HCT116 (cell line): ENCODE data around the gene IL22RA1. TPM values are rescaled to one million over a fixed set of nuclear protein-coding genes. Genes with fewer than 3 reads are reported as not detected.

ENCODE experiments used
- ATAC-seq: fragments of 200-7000 bp; cut with Tn5 transposase; 2 replicates; pipeline ENCODE4 v1.9.1; 2020; ENCODE audit warnings: mild to moderate bottlenecking, moderate library complexity
- BruUV-seq: library from RNA; stranded (reverse); fragments of 400-500 nt; replicated peaks from 2 replicates; lab custom pipeline; 2021; lab: Mats Ljungman, UMichigan
- CTCF ChIA-PET: fragments of 300-600 bp; sonication (Branson Sonifier 250); formaldehyde crosslinking; loops from one replicate; lab custom pipeline; 2021; ENCODE audit warnings: antibody characterized with exemption; lab: Charles Lee
- POLR2A ChIA-PET: fragments of 300-600, 350-600 bp; sonication (Branson Sonifier 250); formaldehyde crosslinking; loops from one replicate; lab custom pipeline; 2021; ENCODE audit warnings: antibody characterized with exemption; lab: Charles Lee
- RAD21 ChIA-PET, 2 experiments: fragments of 300-600 bp; sonication (Branson Sonifier 250); formaldehyde crosslinking; loops; one replicate each; lab custom pipeline; 2023; ENCODE audit warnings: low total read pairs in 2 of 2; ENCODE audit not compliant: uncharacterized antibody in 2 of 2, unreplicated experiment in 2 of 2, low non-redundant PET in 1 of 2; lab: Charles Lee
- DNase-seq: peaks from one replicate; pipeline ENCODE4 v3.0.0-alpha.2; 2010; ENCODE audit warnings: low read depth, low spot score
- H2AFZ ChIP-seq: fragments of 200-600 bp; shearing (Covaris generic), sonication (generic); 2 replicates; pipeline ENCODE4 v1.6.1; 2017; ENCODE audit warnings: low read depth, mixed run types, mixed read lengths, antibody characterized with exemption, low read length; ENCODE audit not compliant: poor library complexity, severe bottlenecking
- H3K27ac ChIP-seq: 2 replicates; pipeline ENCODE4 v1.5.1; 2012; ENCODE audit warnings: low read depth, low read length
- H3K27me3 ChIP-seq: fragments of 200-600 bp; sonication (generic); 2 replicates; pipeline ENCODE4 v1.6.1; 2016; ENCODE audit warnings: mixed run types, low read length, mixed read lengths; ENCODE audit not compliant: insufficient read depth
- H3K36me3 ChIP-seq, 2 experiments: fragments of 200-500 bp in 1 of 2; fragments of 200-600 bp in 1 of 2; sonication (Bioruptor generic) in 1 of 2; sonication (generic) in 1 of 2; 2 replicates each; pipeline versions ENCODE4 v1.5.1 to v1.6.1; 2014 to 2016; ENCODE audit warnings: low read length in 2 of 2, inconsistent platforms in 1 of 2, mixed read lengths in 1 of 2, mixed run types in 1 of 2; ENCODE audit not compliant: insufficient read depth in 2 of 2, control insufficient read depth in 1 of 2
- H3K4me1 ChIP-seq, 2 experiments: fragments of 200-600 bp in 1 of 2; sonication (generic) in 1 of 2; 2 replicates each; pipeline versions ENCODE4 v1.5.1 to v1.6.1; 2012 to 2017; ENCODE audit warnings: low read length in 2 of 2, inconsistent platforms in 1 of 2, mild to moderate bottlenecking in 1 of 2, mixed read lengths in 1 of 2, mixed run types in 1 of 2, moderate library complexity in 1 of 2; ENCODE audit not compliant: insufficient read depth in 2 of 2, control insufficient read depth in 1 of 2
- H3K4me2 ChIP-seq: fragments of 200-600 bp; sonication (generic); 2 replicates; pipeline ENCODE4 v1.6.1; 2017; ENCODE audit warnings: mixed run types, low read length, mixed read lengths
- H3K4me3 ChIP-seq, 2 experiments: fragments of 200-600 bp in 1 of 2; sonication (generic) in 1 of 2; replicated peaks in 1 of 2; 2 replicates each; pipeline ENCODE4 v1.5.1; 2011 to 2016; ENCODE audit warnings: low read length in 2 of 2, control low read depth in 1 of 2, low read depth in 1 of 2, mild to moderate bottlenecking in 1 of 2, mixed read lengths in 1 of 2, mixed run types in 1 of 2
- H3K79me2 ChIP-seq: fragments of 200-600 bp; sonication (generic); 2 replicates; pipeline ENCODE4 v1.6.1; 2017; ENCODE audit warnings: mild to moderate bottlenecking, mixed run types, low read length, moderate library complexity, mixed read lengths; ENCODE audit not compliant: insufficient read depth
- H3K9ac ChIP-seq: fragments of 200-600 bp; sonication (generic); 2 replicates; pipeline ENCODE4 v1.6.1; 2016; ENCODE audit warnings: low read length, mixed read lengths
- H3K9me2 ChIP-seq: fragments of 200-600 bp; sonication (generic), shearing (Covaris generic); 2 replicates; pipeline ENCODE4 v1.6.1; 2017; ENCODE audit warnings: mixed run types, mild to moderate bottlenecking, moderate library complexity; ENCODE audit not compliant: insufficient read depth
- H3K9me3 ChIP-seq, 2 experiments: fragments of 200-500 bp in 1 of 2; fragments of 200-600 bp in 1 of 2; sonication (Bioruptor generic) in 1 of 2; sonication (generic) in 1 of 2; 2 replicates each; pipeline ENCODE4 v1.6.1; 2014 to 2017; ENCODE audit warnings: low read length in 2 of 2, mixed read lengths in 2 of 2, inconsistent platforms in 1 of 2, low read depth in 1 of 2, mild to moderate bottlenecking in 1 of 2, mixed run types in 1 of 2, moderate library complexity in 1 of 2; ENCODE audit not compliant: control insufficient read depth in 1 of 2, insufficient read depth in 1 of 2
- H4K20me1 ChIP-seq: fragments of 200-600 bp; sonication (generic), shearing (Covaris generic); 2 replicates; pipeline ENCODE4 v1.6.1; 2017; ENCODE audit warnings: mixed run types, mild to moderate bottlenecking, moderate library complexity; ENCODE audit not compliant: insufficient read depth
- EGR1 ChIP-seq: IDR thresholded peaks from 2 replicates; pipeline ENCODE4 v1.6.1; 2012; ENCODE audit warnings: low read depth
- ELF1 ChIP-seq: IDR thresholded peaks from 2 replicates; pipeline ENCODE4 v1.6.1; 2012; ENCODE audit warnings: low read depth, borderline replicate concordance
- EZH2 ChIP-seq: fragments of 200-600 bp; sonication (generic); IDR thresholded peaks from 2 replicates; pipeline ENCODE4 v1.6.1; 2017; ENCODE audit warnings: antibody characterized with exemption, mixed run types
- FOSL1 ChIP-seq: IDR thresholded peaks from 2 replicates; pipeline ENCODE4 v1.6.1; 2012; ENCODE audit warnings: low read depth
- POLR2A ChIP-seq: IDR thresholded peaks from 2 replicates; pipeline ENCODE4 v1.7.0; 2011; ENCODE audit warnings: borderline replicate concordance; ENCODE audit not compliant: insufficient read depth, insufficient read length; ENCODE audit errors: extremely low read depth
- SRF ChIP-seq: IDR thresholded peaks from 2 replicates; pipeline ENCODE4 v1.6.1; 2012; ENCODE audit warnings: low read depth
- TCF7L2 ChIP-seq: IDR thresholded peaks from 2 replicates; pipeline ENCODE4 v1.7.0; 2011; ENCODE audit warnings: borderline replicate concordance, inconsistent platforms; ENCODE audit not compliant: insufficient read depth, insufficient read length; ENCODE audit errors: extremely low read depth
- YY1 ChIP-seq: IDR thresholded peaks from 2 replicates; pipeline ENCODE4 v1.6.1; 2011; ENCODE audit warnings: low read length, low read depth, moderate library complexity, mild to moderate bottlenecking; ENCODE audit not compliant: insufficient replicate concordance; ENCODE audit errors: extremely low read depth
- ZFX ChIP-seq: fragments of 450-650 bp; IDR thresholded peaks from 2 replicates; pipeline ENCODE4 v1.6.1; 2017
- ZNF274 ChIP-seq: fragments of 200-500 bp; sonication (Bioruptor generic); IDR thresholded peaks from 2 replicates; pipeline ENCODE4 v1.6.1; 2014; ENCODE audit warnings: mild to moderate bottlenecking, low read depth, low read length, inconsistent platforms
- intact Hi-C: fragments of 100-400 bp; cut with micrococcal nuclease; formaldehyde crosslinking; loops from 2 replicates; pipeline ENCODE4 v1.10.0; 2022
- total RNA-seq: library from RNA; stranded (reverse); gene quantifications from one replicate; pipeline ENCODE4 v1.2.1, GENCODE V29; 2021; ENCODE audit not compliant: unreplicated experiment
- TF ChIP-seq, protein P1 (sequence below): IDR thresholded peaks from 2 replicates; pipeline ENCODE4 v1.6.1; 2012; ENCODE audit warnings: low read depth
- TF ChIP-seq, protein P2 (sequence below): IDR thresholded peaks from 2 replicates; pipeline ENCODE4 v1.6.1; 2012
- TF ChIP-seq, protein P3 (sequence below): IDR thresholded peaks from 2 replicates; pipeline ENCODE4 v1.6.1; 2011; ENCODE audit warnings: mild to moderate bottlenecking, low read length, moderate library complexity; ENCODE audit not compliant: insufficient replicate concordance; ENCODE audit errors: extremely low read depth

IL22RA1 gene
- total RNA-seq, 1 experiment from 2014 or later, result 2.1 TPM

DNA sequence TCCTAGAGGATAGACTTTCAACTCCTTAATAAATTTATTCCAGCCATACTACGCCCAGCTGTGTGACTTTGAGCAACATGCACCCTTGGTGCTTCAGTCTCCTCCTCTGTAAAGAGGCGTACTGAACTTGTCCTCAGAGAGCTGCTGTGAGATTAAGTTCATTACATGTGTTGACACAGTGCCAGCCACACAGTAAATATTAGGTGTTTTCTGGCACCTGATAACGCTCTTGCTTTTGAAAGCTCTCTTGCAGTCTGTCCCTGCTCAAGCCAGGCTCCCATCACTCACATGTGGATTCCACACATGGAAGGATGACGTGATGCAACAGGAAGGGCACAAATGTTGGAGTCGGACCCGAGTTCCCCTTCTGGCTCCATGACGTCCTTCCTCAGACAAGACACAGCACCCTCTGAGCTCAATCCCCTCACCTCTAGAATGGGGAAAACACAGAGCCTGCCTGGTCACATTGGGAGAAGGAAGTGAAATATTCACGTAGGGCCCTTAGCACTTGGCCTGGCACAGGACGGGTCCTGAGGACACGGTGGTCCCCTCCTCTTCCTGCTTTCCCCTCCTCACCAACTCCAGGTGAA lies 36.4 kb upstream of the IL22RA1 start:
- ATAC-seq (no peak), DNase-seq (no peak)
- intact Hi-C loops, result no loop called here
- H4K20me1 ChIP-seq, result no peaks in the 10 kb centered on the region
- H3K36me3 ChIP-seq, result no peaks in the 10 kb centered on the region
- TF ChIP-seq TCF7L2, result no peak
- TF ChIP-seq, protein P1, sequence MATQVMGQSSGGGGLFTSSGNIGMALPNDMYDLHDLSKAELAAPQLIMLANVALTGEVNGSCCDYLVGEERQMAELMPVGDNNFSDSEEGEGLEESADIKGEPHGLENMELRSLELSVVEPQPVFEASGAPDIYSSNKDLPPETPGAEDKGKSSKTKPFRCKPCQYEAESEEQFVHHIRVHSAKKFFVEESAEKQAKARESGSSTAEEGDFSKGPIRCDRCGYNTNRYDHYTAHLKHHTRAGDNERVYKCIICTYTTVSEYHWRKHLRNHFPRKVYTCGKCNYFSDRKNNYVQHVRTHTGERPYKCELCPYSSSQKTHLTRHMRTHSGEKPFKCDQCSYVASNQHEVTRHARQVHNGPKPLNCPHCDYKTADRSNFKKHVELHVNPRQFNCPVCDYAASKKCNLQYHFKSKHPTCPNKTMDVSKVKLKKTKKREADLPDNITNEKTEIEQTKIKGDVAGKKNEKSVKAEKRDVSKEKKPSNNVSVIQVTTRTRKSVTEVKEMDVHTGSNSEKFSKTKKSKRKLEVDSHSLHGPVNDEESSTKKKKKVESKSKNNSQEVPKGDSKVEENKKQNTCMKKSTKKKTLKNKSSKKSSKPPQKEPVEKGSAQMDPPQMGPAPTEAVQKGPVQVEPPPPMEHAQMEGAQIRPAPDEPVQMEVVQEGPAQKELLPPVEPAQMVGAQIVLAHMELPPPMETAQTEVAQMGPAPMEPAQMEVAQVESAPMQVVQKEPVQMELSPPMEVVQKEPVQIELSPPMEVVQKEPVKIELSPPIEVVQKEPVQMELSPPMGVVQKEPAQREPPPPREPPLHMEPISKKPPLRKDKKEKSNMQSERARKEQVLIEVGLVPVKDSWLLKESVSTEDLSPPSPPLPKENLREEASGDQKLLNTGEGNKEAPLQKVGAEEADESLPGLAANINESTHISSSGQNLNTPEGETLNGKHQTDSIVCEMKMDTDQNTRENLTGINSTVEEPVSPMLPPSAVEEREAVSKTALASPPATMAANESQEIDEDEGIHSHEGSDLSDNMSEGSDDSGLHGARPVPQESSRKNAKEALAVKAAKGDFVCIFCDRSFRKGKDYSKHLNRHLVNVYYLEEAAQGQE, result no peak
- H3K79me2 ChIP-seq, result 0 out of 2 replicates have a peak, but pooled peaks cover 9% of the 10 kb centered on the region
- no peak overlapping the region for H3K27ac ChIP-seq
- no peaks in the 10 kb centered on the region for H3K27me3 ChIP-seq
- ChIA-PET RAD21 (no interaction called here), CTCF (interaction anchor here (1.0 kb wide), 1 partner anchor 11 kb away, joined by 4 read pairs; no protein-coding TSS in a partner anchor), POLR2A (interaction anchor here (0.7 kb wide), 1 partner anchor 27 kb away, joined by 3 read pairs; no protein-coding TSS in a partner anchor)
- H3K4me1 ChIP-seq, result peaks cover 10 to 18% of the 10 kb centered on the region in 2 experiments
- H3K9ac ChIP-seq, result no peak overlapping the region
- H2AFZ ChIP-seq, result no peak overlapping the region
- no peak overlapping the region for H3K4me2 ChIP-seq
- no peaks in the 10 kb centered on the region for H3K9me3 ChIP-seq
- H3K4me3 ChIP-seq, result no peak overlapping the region
- BruUV-seq, result no TSS peak
- no peaks in the 10 kb centered on the region for H3K9me2 ChIP-seq

DNA sequence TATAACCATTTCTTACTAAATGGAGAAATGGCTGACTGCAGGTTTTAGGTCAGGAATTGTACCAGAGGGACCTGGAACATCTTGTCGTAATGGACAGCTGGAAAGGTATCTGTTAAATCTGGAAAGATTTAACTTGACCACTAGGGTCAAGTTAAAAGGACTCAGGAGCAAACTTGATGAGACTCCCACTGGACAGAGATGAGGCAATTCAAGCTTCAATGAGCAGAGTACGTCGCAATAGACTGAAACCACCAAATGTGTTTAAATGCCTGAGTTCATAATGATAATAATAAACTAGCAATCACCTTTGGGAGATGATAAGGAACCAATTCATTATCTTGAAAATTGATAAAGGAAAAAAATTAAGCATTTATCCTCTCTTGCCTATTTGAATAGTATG lies 35.5 kb upstream of the IL22RA1 start:
- Histone ChIP-seq H3K4me2 (no peak overlapping the region), H3K27ac (no peak overlapping the region), H4K20me1 (no peaks in the 10 kb centered on the region), H3K9me3 (no peaks in the 10 kb centered on the region), H3K27me3 (no peaks in the 10 kb centered on the region), H3K9me2 (no peaks in the 10 kb centered on the region)
- BruUV-seq, result no TSS peak
- POLR2A ChIA-PET, result no interaction called here
- ATAC-seq, result no peak
- TF ChIP-seq FOSL1, result no peak
- TF ChIP-seq ELF1, result no peak
- TF ChIP-seq EGR1, result no peak
- TF ChIP-seq, protein P2, sequence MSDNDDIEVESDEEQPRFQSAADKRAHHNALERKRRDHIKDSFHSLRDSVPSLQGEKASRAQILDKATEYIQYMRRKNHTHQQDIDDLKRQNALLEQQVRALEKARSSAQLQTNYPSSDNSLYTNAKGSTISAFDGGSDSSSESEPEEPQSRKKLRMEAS, result no peak
- no peak for TF ChIP-seq EZH2
- no peak for TF ChIP-seq YY1
- no peak for TF ChIP-seq POLR2A
- TF ChIP-seq, protein P3, sequence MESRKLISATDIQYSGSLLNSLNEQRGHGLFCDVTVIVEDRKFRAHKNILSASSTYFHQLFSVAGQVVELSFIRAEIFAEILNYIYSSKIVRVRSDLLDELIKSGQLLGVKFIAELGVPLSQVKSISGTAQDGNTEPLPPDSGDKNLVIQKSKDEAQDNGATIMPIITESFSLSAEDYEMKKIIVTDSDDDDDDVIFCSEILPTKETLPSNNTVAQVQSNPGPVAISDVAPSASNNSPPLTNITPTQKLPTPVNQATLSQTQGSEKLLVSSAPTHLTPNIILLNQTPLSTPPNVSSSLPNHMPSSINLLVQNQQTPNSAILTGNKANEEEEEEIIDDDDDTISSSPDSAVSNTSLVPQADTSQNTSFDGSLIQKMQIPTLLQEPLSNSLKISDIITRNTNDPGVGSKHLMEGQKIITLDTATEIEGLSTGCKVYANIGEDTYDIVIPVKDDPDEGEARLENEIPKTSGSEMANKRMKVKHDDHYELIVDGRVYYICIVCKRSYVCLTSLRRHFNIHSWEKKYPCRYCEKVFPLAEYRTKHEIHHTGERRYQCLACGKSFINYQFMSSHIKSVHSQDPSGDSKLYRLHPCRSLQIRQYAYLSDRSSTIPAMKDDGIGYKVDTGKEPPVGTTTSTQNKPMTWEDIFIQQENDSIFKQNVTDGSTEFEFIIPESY, result no peak
- TF ChIP-seq ZFX, result no peak
- TF ChIP-seq SRF, result no peak
- TF ChIP-seq ZNF274, result no peak
- TF ChIP-seq, all 23 proteins: peak for 0
- Histone ChIP-seq H3K9ac (no peak overlapping the region), H3K79me2 (0 out of 2 replicates have a peak, but pooled peaks cover 9% of the 10 kb centered on the region), H3K4me3 (no peak overlapping the region), H3K4me1 (peaks cover 10 to 18% of the 10 kb centered on the region in 2 experiments), H2AFZ (no peak overlapping the region), H3K36me3 (no peaks in the 10 kb centered on the region)
- DNase-seq, result no peak
- intact Hi-C loops, result no loop called here
- ChIA-PET RAD21 (no interaction called here), CTCF (no interaction called here)
